Fibroblast of lung (primary cell): ENCODE measurements around the gene NMBR.

Experiments
- EZH2 ChIP-seq: IDR thresholded peaks from 2 replicates; pipeline ENCODE4 v1.5.1; 2012; ENCODE audit warnings: low read length, control low read depth, mild to moderate bottlenecking; ENCODE audit errors: missing control alignments
- TF ChIP-seq, protein P1 (sequence below), 2 donors: IDR thresholded peaks in 1 of 2; conservative IDR thresholded peaks in 1 of 2; 1 replicate in 1 of 2; 2 replicates in 1 of 2; pipeline ENCODE4 v1.5.1; 2011 to 2012; ENCODE audit warnings: low read length in 2 of 2, control low read depth in 1 of 2, inconsistent platforms in 1 of 2, low read depth in 1 of 2, mild to moderate bottlenecking in 1 of 2

DNA sequence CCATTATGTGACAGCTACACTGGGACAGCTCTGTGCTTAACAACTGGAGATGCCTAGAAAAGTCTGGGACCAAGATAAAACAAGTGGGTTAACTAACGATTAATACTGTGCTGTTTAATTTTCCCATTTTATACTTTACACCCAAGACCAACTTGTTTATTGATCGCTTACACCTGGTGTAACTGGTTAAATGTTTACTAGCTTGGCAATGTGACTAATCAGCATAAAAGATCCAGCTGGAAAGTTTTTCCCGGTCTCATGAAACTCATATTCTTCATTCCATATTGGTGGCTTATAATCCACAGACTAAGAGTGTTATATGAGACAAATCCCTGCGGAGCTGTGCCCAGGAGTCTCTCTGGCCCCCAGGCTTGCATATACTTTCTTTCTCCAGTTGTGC lies 115.9 kb downstream of the NMBR start:
- TF ChIP-seq, protein P1, sequence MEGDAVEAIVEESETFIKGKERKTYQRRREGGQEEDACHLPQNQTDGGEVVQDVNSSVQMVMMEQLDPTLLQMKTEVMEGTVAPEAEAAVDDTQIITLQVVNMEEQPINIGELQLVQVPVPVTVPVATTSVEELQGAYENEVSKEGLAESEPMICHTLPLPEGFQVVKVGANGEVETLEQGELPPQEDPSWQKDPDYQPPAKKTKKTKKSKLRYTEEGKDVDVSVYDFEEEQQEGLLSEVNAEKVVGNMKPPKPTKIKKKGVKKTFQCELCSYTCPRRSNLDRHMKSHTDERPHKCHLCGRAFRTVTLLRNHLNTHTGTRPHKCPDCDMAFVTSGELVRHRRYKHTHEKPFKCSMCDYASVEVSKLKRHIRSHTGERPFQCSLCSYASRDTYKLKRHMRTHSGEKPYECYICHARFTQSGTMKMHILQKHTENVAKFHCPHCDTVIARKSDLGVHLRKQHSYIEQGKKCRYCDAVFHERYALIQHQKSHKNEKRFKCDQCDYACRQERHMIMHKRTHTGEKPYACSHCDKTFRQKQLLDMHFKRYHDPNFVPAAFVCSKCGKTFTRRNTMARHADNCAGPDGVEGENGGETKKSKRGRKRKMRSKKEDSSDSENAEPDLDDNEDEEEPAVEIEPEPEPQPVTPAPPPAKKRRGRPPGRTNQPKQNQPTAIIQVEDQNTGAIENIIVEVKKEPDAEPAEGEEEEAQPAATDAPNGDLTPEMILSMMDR (conservative IDR thresholded peaks at IDR 0.05 in 1 of 2, IDR thresholded peaks at IDR 0.05 in 1 of 2; ENCODE audit: low read depth in 1 of 2, low read length in 2 of 2): no peak
- no peak for TF ChIP-seq EZH2
